Keratinocyte (primary cell): Measurements from ENCODE around the gene NUTF2. TPM values are rescaled to one million over a fixed set of nuclear protein-coding genes. Genes with fewer than 3 reads are reported as not detected.

Experiments used
- DNase-seq: peaks from one replicate; pipeline ENCODE4 v3.0.0-alpha.2; 2011; ENCODE audit warnings: low read depth, missing footprints, low spot score
- FAIRE-seq: peaks from 2 replicates; lab custom pipeline; 2011; peaks lifted over from hg19 to GRCh38; lab: Jason Lieb, UNC
- H2AFZ ChIP-seq: 2 replicates; pipeline ENCODE4 v1.6.0; 2012; ENCODE audit warnings: low read length, control low read depth, inconsistent platforms; ENCODE audit not compliant: control insufficient read depth
- H3K27ac ChIP-seq: 2 replicates; pipeline ENCODE4 v1.5.1; 2011; ENCODE audit warnings: low read length; ENCODE audit not compliant: control insufficient read depth, insufficient read depth
- H3K27me3 ChIP-seq: 3 replicates; pipeline ENCODE4 v1.6.0; 2011; ENCODE audit warnings: low read length; ENCODE audit not compliant: control insufficient read depth, insufficient read depth; ENCODE audit errors: extremely low read depth
- H3K36me3 ChIP-seq, 2 experiments: 2 replicates in 1 of 2; 3 replicates in 1 of 2; pipeline ENCODE4 v1.5.1; 2011; ENCODE audit warnings: low read length in 2 of 2, mild to moderate bottlenecking in 1 of 2; ENCODE audit not compliant: control insufficient read depth in 2 of 2, insufficient read depth in 2 of 2; ENCODE audit errors: extremely low read depth in 1 of 2
- H3K4me1 ChIP-seq: 3 replicates; pipeline ENCODE4 v1.5.1; 2011; ENCODE audit warnings: low read length; ENCODE audit not compliant: control insufficient read depth, insufficient read depth; ENCODE audit errors: extremely low read depth
- H3K4me2 ChIP-seq: 3 replicates; pipeline ENCODE4 v1.6.0; 2011; ENCODE audit warnings: low read depth, low read length; ENCODE audit not compliant: control insufficient read depth, insufficient read depth; ENCODE audit errors: extremely low read depth
- H3K4me3 ChIP-seq, 3 experiments: fragments of 200-600 bp in 1 of 3; sonication (generic) in 1 of 3; 2 replicates in 2 of 3; 3 replicates in 1 of 3; pipeline ENCODE4 v1.5.1; 2011 to 2016; ENCODE audit warnings: low read length in 3 of 3, mild to moderate bottlenecking in 3 of 3, control low read depth in 2 of 3, inconsistent platforms in 1 of 3, low read depth in 1 of 3, mixed read lengths in 1 of 3, mixed run types in 1 of 3, moderate library complexity in 1 of 3; ENCODE audit not compliant: control insufficient read depth in 2 of 3, insufficient read depth in 2 of 3; ENCODE audit errors: extremely low read depth in 1 of 3
- H3K79me2 ChIP-seq: 2 replicates; pipeline ENCODE4 v1.6.0; 2012; ENCODE audit warnings: low read length; ENCODE audit not compliant: control insufficient read depth, insufficient read depth
- H3K9ac ChIP-seq: 3 replicates; pipeline ENCODE4 v1.6.0; 2011; ENCODE audit warnings: low read length; ENCODE audit not compliant: control insufficient read depth, insufficient read depth; ENCODE audit errors: extremely low read depth
- H3K9me1 ChIP-seq: 3 replicates; pipeline ENCODE4 v1.6.0; 2011; ENCODE audit warnings: low read length; ENCODE audit not compliant: control insufficient read depth, insufficient read depth; ENCODE audit errors: extremely low read depth
- H3K9me3 ChIP-seq: 2 replicates; pipeline ENCODE4 v1.5.1; 2012; ENCODE audit warnings: low read depth, low read length; ENCODE audit not compliant: control insufficient read depth
- H4K20me1 ChIP-seq: 3 replicates; pipeline ENCODE4 v1.6.0; 2011; ENCODE audit warnings: low read length; ENCODE audit not compliant: control insufficient read depth, insufficient read depth; ENCODE audit errors: extremely low read depth
- EZH2 ChIP-seq: IDR thresholded peaks from one replicate; pipeline ENCODE4 v1.6.1; 2012; ENCODE audit warnings: inconsistent platforms, mild to moderate bottlenecking, low read length, moderate library complexity
- dilution Hi-C: fragments of 300-500 bp; cut with MboI; formaldehyde crosslinking; loops from one replicate; pipeline ENCODE4 v1.7.0; 2020; ENCODE audit warnings: low sequenced_read_pairs; ENCODE audit not compliant: extremely low pct_ligation_motif_present
- polyA plus RNA-seq, 5 experiments: library from polyadenylated mRNA; depleted of rRNA in 3 of 5; stranded (reverse) in 3 of 5; stranded (forward) in 1 of 5; unstranded in 1 of 5; fragments of >200 nt; gene quantifications; 1 replicate in 1 of 5; 2 replicates in 3 of 5; 3 replicates in 1 of 5; pipeline versions ENCODE4 v1.2.1 to v1.2.3, GENCODE V29; 2011 to 2012; ENCODE audit warnings: missing spikeins in 2 of 5, low read depth in 1 of 5, low replicate concordance in 1 of 5
- TF ChIP-seq, protein P1 (sequence below), 3 experiments: IDR thresholded peaks in 1 of 3; conservative IDR thresholded peaks in 1 of 3; optimal IDR thresholded peaks in 1 of 3; 2 replicates in 2 of 3; 3 replicates in 1 of 3; pipeline versions ENCODE3 to v1.5.1; 2011; ENCODE audit warnings: low read length in 3 of 3, mild to moderate bottlenecking in 3 of 3, moderate library complexity in 2 of 3, control low read depth in 1 of 3, inconsistent platforms in 1 of 3; ENCODE audit not compliant: insufficient read depth in 2 of 3; ENCODE audit errors: extremely low read depth in 1 of 3

NUTF2 gene
- polyA plus RNA-seq, 1 donor (not counting 4 experiments of a cell fraction or from before 2014, with no cell fraction given), result 189 TPM

DNA sequence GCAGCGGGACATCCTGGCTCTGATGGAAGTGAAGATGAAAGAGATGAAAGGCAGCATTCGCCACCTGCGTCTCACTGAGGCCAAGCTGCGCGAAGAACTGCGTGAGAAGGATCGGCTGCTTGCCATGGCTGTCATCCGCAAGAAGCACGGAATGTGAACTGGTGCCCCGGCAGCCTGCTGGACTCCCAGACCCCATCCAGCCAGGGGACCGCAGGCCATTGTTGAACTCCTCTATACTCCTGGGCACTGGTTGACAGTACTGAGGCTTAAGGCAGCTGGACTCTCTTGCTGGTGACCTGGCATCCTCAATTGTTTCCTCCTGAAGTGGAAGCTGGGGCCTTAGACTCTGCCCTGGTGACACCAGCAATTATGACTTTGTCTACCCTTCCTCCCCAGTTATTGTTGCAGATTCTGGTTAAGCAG is 3.4 kb upstream of the NUTF2 start:
- H3K9me3 ChIP-seq, result no peaks in the 10 kb centered on the region
- dilution Hi-C loops, result no loop called here
- H3K4me1 ChIP-seq, result peaks cover 51% of the 10 kb centered on the region
- DNase-seq (no peak), FAIRE-seq (no peak)
- peak overlapping the region; percentile 30 for H2AFZ ChIP-seq
- peaks cover 4 to 6% of the 10 kb centered on the region in 2 experiments for H3K36me3 ChIP-seq
- H3K4me3 ChIP-seq, result peak overlapping the region; percentile 56 to 92 (median 79)
- peak overlapping the region; percentile 94 for H3K9ac ChIP-seq
- no peaks in the 10 kb centered on the region for H3K27me3 ChIP-seq
- no peaks in the 10 kb centered on the region for H4K20me1 ChIP-seq
- peak overlapping the region; percentile 86 for H3K4me2 ChIP-seq
- peak overlapping the region; percentile 95 for H3K27ac ChIP-seq
- peaks cover 4% of the 10 kb centered on the region for H3K9me1 ChIP-seq
- peaks cover 39% of the 10 kb centered on the region for H3K79me2 ChIP-seq
- TF ChIP-seq, protein P1, sequence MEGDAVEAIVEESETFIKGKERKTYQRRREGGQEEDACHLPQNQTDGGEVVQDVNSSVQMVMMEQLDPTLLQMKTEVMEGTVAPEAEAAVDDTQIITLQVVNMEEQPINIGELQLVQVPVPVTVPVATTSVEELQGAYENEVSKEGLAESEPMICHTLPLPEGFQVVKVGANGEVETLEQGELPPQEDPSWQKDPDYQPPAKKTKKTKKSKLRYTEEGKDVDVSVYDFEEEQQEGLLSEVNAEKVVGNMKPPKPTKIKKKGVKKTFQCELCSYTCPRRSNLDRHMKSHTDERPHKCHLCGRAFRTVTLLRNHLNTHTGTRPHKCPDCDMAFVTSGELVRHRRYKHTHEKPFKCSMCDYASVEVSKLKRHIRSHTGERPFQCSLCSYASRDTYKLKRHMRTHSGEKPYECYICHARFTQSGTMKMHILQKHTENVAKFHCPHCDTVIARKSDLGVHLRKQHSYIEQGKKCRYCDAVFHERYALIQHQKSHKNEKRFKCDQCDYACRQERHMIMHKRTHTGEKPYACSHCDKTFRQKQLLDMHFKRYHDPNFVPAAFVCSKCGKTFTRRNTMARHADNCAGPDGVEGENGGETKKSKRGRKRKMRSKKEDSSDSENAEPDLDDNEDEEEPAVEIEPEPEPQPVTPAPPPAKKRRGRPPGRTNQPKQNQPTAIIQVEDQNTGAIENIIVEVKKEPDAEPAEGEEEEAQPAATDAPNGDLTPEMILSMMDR (optimal IDR thresholded peaks at IDR 0.05 in 1 of 3, IDR thresholded peaks at IDR 0.05 in 1 of 3, conservative IDR thresholded peaks at IDR 0.05 in 1 of 3; ENCODE audit: extremely low read depth in 1 of 3, insufficient read depth in 2 of 3, low read length in 3 of 3), result no peak
- no peak for TF ChIP-seq EZH2

DNA sequence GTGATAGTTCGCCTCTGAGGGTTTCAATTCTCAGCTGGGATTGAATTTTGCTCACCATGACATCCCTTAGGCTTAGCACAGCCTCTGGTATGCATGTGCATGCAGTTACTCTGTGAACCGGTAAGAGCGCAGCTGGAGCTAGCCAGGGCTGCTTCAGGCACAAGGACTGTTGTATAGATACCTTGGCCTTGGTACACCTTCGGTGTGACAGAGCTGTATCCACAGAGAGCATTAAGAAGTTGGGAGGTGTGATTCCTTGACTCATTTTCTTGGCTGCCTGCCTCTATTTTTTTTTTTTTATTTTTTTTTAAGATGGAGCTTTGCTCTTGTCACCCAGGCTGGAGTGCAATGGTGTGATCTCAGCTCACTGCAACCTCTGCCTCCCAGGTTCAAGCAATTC is 2.2 kb upstream of the NUTF2 start:
- H3K9me1 ChIP-seq, result peaks cover 4% of the 10 kb centered on the region
- peak overlapping the region; percentile 48 for H3K27ac ChIP-seq
- H3K79me2 ChIP-seq, result peaks cover 50% of the 10 kb centered on the region
- no peak overlapping the region for H2AFZ ChIP-seq
- no peak for DNase-seq
- peak overlapping the region in 1 of 3 experiments; percentile 15 for H3K4me3 ChIP-seq
- H3K27me3 ChIP-seq, result no peaks in the 10 kb centered on the region
- H3K4me2 ChIP-seq, result peak overlapping the region; percentile 86
- no peak for TF ChIP-seq EZH2
- TF ChIP-seq, protein P1 (optimal IDR thresholded peaks at IDR 0.05 in 1 of 3, IDR thresholded peaks at IDR 0.05 in 1 of 3, conservative IDR thresholded peaks at IDR 0.05 in 1 of 3; ENCODE audit: extremely low read depth in 1 of 3, insufficient read depth in 2 of 3, low read length in 3 of 3), result peak; percentile 55 to 66 (median 63)
- peaks cover 6 to 8% of the 10 kb centered on the region in 2 experiments for H3K36me3 ChIP-seq
- dilution Hi-C loops, result no loop called here
- peaks cover 2% of the 10 kb centered on the region for H4K20me1 ChIP-seq
- FAIRE-seq, result peak; percentile 78
- no peaks in the 10 kb centered on the region for H3K9me3 ChIP-seq
- H3K9ac ChIP-seq, result no peak overlapping the region
- H3K4me1 ChIP-seq, result peaks cover 53% of the 10 kb centered on the region
